22Rv1 (cell line): ENCODE results near the gene SYCN.

Experiments
- H3K27ac ChIP-seq: fragments of 450-650 bp; 2 replicates; pipeline ENCODE4 v1.5.1; 2017
- CTCF ChIP-seq: fragments of 450-650 bp; IDR thresholded peaks from 2 replicates; pipeline ENCODE4 v1.5.1; 2017; ENCODE audit warnings: mild to moderate bottlenecking
- ZFX ChIP-seq: fragments of 450-650 bp; IDR thresholded peaks from 2 replicates; pipeline ENCODE4 v1.6.1; 2017; ENCODE audit warnings: antibody characterized with exemption, borderline replicate concordance

SYCN gene

GRCh38 chr19:39197808-39198207 is 6.3 kb downstream of the SYCN start:
- no peak for TF ChIP-seq CTCF
- TF ChIP-seq ZFX: no peak
- H3K27ac ChIP-seq: no peak overlapping the region

GRCh38 chr19:39196860-39197562 is 7.1 kb downstream of the SYCN start, which contains the start of gene NCCRP1:
NCCRP1 (plus strand) TSS chr19:39196964; CDS start chr19:39196983, 19 bp downstream.
- TF ChIP-seq CTCF: no peak
- no peak for TF ChIP-seq ZFX
- no peak within 1 kb of the TSS for H3K27ac ChIP-seq

- no peak overlapping the region for H3K27ac ChIP-seq
- TF ChIP-seq ZFX (no peak), CTCF (no peak)
Measured at GRCh38 chr19:39196320-39196719, 7.7 kb downstream of the SYCN start.

- H3K27ac ChIP-seq: no peak overlapping the region
- TF ChIP-seq CTCF (no peak), ZFX (no peak)
Measured at GRCh38 chr19:39195755-39196154, 8.3 kb downstream of the SYCN start.

- TF ChIP-seq CTCF (no peak), ZFX (no peak)
- no peak overlapping the region for H3K27ac ChIP-seq
Measured at GRCh38 chr19:39194832-39195542, 9.1 kb downstream of the SYCN start.

- H3K27ac ChIP-seq: no peak overlapping the region
- no peak for TF ChIP-seq ZFX
- TF ChIP-seq CTCF: no peak
Measured at GRCh38 chr19:39193803-39194202, 10.3 kb downstream of the SYCN start.

GRCh38 chr19:39192846-39193245 is 11.2 kb downstream of the SYCN start:
- TF ChIP-seq ZFX (no peak), CTCF (no peak)
- no peak overlapping the region for H3K27ac ChIP-seq
